HK-2 (cell line): ENCODE data around the gene CLMN.
"Not testable (repeated sequence)": the region's sequence is repeated elsewhere in the genome, so short reads cannot be mapped to it uniquely, and the experiment has no call there.

Experiments used
- DNase-seq: peaks from one replicate; pipeline ENCODE4 v3.0.0-alpha.2; 2018; ENCODE audit not compliant: unreplicated experiment

Gene CLMN

DNA sequence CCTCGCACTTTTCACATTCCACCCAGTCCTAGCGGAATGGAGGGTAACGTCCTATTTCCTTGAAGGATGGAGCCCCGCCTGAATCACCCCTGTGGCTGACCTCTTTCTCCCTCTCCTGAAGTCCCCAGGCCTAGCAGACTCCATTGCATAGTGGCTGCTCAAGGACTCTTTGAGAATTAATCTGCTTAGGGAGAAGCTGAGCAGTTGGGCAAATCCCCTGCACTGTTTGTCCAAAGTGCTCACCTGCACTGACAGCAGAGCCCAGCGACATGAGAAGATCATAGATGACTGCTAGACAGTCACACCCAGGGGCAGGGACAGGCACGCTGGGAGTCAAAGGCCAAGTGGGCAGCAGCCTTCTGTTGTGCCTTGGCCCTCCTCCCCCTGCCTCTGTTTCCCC, 124.7 kb downstream of the CLMN start:
- DNase-seq = no peak

DNA sequence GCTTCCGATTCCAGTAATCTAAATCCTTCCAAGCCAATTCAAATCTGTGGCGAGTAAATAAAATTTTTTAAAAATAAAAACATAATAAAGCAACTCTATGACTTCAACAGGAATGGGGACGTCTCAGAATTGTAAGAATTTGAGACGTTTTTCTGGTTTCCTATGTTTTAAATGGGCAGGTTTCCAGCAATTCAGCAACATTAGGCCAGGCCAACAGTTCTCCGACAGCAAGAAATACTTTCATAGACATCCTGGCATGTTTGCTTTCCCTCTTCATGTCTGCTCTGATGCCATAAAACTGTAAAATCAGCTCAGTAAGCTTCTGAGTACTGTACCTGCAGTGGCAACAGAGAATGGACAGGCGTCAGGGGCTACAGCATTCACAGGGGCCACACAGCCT, 126.6 kb downstream of the CLMN start:
- DNase-seq = no peak

DNA sequence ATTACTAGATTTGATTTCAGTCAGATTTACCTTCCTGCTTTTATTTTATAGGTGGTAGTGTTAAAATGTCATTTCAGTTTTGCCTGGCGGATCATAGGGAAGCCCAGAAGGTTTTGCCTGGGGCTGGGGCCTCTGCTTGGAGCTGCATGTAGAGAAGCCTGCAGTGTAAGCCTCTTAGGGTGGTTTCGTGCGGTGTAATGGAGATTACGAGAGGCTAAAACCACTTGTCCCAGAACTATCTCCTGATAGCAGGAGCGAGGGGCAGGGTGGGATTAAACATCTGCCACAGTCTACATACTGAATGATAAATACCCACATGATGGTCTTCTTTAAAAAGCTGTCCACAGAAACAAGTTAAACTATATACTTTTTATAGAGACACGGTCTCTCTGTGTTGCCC, 127.4 kb downstream of the CLMN start:
- no peak for DNase-seq

DNA sequence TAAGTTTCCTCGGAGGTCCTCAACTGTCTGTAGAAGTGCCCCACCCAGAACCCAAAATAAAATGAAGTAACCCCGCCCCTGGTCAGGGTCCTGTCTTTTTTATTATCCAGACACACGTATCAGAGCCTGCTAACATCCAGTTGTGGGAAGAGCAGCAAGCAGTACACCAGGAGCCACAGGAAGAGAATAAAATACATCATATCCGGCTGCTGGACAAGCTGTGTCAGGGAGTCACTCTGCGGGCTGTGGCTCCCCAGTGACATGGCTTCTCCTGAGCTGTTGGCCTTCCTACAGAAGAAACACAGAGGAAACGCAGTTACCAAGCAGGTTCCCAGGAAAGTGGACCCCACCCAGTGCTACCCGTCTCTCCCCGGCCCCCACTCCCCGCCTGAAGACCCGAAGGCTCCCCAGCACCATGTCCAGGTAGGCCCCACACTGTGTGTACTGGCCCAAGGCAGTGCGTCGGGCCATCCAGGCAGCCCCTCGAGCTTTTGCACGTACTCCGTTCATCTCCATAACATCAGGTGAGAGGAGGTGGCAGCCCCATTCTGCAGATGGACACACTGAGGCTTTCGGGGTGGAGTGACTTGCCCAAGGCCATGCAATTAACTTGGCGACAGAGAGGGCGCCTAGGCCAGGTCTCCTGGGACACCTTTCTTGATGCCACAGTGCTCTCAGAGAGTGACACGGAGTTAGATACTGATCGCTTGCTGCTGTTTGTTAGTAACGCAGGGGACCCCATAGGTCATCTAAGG, 128.1 kb downstream of the CLMN start:
- no peak for DNase-seq

DNA sequence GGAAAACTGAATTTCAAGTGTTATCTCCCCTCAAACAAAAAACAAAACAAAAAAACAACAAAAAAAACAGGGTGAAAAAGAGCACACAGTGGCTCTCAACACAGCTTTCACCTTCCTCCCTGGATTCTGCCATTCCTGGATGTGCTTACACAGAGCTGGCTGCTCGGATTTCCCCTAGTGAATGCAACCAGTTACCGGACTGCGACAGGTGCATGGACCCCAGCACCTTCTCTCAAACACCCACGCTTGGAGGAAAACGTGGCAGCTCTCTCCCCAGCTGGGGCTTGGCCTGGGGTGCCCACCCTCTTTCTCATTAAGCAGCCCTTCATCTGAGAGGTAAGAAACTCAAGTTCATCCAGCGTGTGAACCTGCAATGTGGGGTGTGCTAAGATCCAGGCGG, 128.9 kb downstream of the CLMN start:
- DNase-seq = no peak

DNA sequence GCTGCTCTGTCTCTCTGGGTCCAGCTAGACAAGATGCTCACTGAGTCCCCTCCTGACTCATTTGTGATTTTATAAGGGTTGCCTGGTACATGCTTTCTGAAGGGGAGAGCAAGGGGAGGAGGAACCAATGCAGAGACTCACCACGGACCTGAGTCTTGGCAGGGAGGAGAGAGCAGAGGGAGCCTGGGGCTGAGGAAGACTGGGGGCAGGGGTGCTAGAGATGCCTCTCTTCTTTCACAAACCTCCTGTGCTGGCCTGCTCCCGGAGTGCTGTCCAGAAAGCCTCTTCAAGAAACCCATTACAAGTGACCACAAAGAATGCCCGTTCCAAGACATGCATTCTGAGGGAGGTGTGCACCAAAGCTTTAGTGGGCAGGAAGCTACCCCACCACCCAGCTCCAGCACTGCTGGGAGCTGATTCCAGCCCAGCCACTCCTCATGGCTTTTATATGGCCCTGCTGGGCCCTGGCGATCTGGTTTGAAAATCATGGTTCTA, 129.3 kb downstream of the CLMN start:
- DNase-seq = no peak

DNA sequence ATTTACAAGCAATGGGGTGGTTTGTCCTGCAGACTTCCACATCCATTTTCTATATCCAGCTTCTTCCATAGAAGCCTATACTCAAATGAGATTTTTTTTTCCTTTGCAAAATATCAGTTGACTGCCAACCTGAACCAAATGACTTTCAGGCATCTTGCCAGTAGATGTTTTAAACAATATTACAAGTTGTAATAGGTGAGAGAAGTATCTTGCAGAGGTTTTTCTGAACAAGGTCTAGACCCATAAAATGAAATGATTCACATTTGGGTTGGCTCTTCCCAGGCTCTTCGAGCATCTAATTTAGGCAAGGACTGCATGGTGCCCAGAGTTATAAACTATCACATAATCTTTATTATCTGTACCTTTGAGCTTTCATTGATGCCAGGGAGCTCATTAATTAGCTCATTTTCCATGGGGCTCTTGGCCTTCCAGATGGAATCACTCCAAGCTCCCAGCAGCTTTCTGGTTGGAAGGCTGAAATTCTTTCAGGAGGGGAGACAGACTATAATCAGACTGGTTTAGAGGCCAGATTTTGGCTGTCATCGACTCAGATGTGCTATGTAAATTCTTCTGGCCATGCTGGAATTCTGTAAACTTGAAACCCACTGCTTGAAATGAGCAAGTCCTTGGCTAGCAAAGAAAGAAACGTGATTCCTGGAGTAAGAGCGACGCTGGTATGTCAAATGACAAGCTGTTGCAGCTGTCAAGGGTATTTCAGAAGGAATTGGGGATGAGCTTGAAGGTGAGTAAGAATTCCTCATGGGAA, 130.2 kb downstream of the CLMN start:
- no peak for DNase-seq

DNA sequence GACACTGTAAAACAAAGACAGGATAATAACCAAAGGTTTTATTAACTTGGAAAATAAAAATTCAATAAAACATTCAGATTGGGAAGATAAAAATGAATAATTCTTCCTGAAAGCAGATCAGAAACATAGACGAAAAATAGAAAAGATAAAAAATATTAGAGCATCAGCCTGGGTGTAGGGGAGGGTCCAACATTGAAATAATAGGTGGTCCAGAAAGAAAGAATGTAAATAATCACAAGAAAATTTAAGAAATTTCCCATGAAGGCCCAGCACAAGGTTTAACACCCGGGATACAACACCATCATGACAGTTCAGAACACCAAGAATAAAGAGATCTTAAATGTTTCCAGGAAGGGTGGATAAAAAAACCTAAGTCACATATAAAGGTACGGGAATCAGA, 131.3 kb downstream of the CLMN start:
- no peak for DNase-seq

DNA sequence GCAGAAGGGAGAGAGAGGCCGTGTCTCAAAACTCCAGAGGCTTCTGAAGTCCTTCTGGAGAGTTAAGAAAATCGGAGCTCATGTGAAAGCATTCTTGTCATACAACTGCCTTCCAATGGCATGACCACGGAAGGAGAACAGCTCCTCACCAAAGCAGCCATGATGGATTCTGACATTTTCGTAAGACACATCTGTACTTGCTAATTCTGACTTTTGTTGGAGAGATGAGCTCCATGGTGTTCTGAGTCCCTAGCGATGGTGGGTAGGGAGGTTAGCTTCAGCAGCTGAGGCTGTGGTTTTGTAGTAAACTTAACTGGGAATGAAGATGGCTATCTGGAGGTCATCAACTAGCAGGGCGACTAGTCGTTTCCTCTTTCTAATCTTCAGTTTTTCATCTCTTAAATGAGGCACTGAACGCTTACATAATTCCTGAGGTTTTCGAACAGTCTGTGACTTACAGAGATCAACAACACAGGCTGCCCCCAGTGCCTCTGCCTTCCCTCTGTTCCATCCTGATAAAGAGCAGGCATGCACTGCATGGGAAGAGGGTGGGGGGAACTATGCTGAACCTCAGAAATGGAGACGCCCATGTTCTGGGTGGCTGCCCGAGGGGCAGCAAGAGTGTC, 133.8 kb downstream of the CLMN start:
- DNase-seq = no peak

DNA sequence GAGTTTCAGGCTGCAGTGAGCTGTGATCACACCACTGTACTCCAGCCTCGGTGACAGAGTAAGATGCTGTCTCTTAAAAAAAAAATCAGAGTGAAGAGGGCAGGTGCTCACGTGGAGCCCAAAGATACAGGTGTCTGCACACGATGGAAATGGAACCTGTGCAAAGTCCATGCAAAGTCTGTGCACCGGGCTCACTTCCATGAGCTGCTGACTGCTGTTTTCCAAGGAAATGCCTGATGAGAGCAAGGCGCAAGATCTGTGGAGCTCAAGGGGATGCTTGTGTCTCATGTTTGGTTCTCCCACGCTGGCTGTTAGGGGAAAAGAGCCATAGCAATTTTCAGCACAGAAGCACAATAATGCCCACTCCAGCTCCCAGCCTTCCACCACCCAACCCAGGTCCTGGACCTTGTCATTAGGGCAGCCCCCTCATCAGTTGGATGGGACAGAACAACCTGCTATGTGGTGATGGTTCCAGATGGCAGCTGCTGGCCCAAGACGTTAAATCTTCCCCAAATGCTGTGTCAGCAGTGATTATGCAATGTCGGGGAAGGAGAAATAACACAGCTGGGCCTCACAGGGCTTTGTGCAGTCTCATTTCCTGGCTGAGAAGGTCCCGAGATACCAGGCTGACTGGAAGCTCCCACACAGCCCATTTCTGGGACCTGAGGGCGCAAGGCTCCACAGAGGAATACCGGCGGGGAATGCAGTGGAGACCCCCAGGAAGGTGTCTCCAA, 134.5 kb downstream of the CLMN start:
- DNase-seq = no peak

DNA sequence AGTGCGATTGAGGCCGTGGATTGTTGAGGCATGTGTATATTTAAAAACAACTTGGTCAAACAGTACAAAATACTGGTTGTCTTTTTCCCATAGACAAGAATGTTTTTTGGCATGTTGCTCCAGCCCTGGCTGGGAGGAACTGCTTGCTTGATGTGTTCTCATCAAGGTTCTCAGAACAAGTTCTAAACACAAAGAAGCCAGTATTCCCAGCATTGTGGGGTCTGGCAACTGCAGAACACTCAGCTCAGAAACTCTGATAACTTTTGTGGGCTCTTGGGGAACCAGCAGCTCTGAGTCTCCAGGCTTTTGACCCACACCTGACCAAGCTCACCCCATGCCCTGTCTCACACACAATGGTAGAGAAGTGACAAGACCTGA, 135.3 kb downstream of the CLMN start:
- no peak for DNase-seq

DNA sequence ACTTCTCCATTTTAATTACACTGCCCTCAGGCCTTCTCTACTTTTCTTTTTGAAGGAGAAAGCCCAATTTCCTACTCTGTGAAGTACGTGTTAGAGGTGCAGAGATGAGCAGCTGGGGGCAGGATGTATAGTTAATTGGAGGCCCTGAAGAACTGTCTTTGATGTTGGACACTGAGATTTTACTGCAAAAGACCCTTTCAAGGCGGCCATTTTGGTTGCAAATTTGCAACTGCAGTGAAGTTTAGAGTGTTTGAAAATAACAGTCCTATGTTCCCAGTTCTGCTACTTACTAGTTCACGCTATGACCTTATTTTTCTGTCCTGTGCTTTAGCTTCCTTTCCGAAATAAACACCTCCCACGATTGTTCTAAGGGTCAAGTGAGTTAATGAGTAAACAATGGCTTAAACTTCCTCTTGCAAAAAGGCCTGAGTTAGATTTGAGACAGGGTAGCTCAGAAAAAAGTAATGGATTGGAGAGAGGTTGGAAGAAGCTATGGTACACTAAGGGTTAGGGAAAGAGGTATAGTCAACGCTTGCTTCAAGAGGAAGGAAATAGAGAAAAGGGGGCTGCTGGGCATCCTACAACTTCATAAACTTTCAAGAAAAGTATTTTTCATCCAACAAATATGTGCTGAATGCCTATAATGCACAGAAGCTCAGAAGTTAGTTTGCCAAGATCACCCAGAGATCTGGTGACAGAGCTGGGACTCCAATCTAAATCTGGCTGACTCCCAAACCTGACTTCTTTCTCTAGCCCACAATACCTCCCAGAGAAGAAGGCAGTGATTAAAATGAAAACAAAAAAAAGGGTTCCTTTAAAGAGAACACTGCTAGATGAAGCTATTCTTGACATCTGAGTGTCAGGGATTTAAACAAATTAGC, 135.9 kb downstream of the CLMN start:
- DNase-seq = no peak

DNA sequence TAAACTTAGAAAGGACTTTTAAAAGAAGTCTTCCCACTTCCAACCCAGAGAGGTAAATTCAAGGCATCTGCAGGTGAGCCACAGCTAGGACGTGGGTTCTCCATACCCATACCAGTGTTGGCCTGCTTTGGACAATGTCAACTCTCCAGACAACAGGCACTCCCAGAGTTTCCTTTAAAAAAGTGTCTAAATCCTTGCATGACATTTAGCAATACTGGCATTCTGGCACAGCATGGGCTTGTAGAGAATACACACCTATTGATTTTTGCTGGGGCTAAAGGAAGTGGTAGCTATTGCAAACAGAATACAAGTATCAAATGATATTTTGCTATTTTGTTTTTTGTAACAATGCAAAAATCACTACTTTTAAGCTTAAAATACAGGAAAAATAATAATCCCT, 136.6 kb downstream of the CLMN start:
- no peak for DNase-seq

DNA sequence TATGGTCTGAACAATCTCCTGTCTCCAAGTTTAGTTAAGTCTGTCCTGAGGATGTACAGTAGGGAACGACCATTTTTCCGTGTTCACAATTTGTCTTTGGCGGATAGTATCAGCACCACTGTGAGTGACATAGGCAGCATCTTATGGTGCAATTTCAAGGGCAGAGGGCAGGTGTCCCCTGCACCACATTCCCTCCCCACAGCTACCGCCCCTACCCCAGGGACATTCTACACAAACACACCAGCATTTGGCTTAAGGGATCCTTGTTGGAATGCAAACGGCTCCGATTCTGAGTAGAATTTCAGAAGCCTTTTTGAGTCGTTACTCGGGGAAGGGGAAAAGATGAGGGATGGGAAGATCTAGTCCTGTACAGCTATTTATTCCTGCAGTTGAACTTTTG, 137.3 kb downstream of the CLMN start:
- no peak for DNase-seq

DNA sequence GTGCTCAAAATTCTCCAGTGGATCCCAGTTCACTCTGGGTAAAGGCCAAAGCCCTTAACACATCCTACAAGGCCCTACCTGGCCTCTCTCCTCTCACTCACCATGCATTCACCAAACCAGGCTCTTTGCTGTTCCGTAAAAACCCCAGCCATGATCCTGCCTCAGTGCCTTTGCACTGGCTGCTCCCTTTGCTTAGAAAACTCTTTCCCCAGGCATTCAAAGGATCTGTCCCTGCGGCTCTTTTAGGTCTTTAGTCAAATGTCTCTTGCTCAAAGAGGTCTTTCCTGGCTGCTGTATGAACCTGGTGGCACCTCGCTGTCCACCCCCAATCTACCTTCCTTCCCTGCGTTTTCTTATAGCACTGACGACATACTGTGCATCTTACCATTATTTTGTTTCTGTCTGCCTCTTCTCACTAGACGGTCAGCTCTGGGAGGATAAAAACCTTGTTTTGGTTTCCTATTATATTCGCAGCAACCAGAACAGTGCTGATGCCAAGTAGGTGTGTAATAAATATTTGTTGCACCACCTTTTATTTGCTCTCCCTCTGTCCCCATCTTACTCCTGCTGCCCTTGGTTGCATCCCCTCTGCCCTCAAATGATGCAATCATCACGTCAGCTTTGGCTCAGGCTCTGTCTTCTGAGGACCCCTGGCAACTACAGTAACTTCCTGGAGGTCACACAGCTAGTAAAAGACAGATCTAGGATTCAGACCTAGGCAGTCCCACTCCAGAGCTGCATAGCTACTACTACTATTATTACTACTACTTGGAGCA, 138.6 kb downstream of the CLMN start:
- no peak for DNase-seq

DNA sequence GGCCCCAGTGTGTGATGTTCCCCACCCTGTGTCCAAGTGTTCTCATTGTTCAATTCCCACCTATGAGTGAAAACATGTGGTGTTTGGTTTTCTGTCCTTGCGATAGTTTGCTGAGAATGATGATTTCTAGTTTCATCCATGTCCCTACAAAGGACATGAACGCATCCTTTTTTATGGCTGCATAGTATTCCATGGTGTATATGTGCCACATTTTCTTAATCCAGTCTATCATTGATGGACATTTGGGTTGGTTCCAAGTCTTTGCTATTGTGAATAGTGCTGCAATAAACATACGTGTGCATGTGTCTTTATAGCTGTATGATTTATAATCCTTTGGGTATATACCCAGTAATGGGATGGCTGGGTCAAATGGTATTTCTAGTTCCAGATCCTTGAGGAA, 144.0 kb downstream of the CLMN start:
- not testable (repeated sequence) for DNase-seq

DNA sequence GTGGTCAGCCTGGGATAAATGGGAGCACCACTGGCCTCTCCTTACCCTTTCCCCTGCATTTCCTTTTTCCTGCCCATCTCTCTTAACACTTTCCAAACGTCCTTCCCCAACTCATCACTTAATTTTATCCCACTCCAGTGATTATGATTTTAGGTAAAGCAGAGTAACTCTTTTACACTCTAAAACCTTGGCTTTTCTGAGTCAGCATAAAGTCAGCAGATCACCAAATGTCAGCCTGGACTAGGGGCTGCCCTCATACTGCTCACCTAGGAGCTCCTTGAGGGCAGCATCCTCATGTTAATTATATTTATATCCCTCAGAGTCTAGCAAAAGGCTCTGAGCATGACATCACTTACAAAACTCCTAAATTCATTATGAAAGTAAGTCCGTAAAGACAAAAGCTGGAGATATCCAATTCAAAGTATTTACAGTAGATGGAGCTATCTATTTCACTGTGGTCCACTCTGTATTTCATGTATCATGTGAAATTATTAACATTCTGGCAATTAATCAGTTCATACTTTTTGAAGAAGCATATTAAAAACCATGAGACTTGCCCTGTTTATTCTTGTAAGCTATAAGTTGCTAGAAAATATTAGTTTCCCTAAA, 145.4 kb downstream of the CLMN start:
- DNase-seq = no peak

DNA sequence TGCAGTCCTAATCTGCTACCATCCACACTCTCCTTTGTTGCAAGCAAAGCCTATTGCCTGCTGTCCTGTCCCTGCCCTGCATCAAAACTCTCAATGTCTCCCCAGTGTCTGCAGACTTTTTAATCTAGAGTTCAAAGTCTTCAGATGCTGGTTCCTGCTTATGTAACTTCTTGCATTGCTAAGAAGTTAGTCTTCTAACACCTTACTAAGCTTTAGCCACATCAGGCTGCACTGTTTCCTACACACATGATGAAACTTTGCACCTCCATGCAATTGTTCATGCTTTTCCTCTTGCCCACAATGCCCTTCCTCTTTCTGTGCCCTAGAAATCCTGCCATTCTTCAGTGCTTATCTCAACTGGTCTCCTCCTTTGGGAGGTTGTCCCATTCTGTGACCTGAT, 146.2 kb downstream of the CLMN start:
- DNase-seq = no peak

DNA sequence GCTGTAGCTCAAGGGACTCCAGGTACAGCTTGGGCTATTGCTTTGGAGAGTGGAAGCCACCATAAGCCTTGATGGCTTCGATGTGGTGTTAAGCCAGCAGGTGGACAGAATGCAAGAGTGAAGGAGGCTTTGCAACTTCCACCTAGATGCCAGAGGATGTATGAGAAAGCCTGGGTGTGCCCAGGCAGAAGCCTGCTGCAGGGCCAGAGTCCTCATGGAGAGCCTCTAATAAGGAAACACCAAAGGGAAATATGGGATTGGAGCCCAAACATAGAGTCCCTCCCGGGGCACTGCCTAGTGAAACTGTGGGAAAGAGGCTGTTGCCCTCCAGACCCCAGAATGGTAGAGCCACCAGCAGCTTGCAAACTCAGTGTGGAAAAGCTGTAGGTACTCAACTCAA, 152.5 kb downstream of the CLMN start:
- no peak for DNase-seq

DNA sequence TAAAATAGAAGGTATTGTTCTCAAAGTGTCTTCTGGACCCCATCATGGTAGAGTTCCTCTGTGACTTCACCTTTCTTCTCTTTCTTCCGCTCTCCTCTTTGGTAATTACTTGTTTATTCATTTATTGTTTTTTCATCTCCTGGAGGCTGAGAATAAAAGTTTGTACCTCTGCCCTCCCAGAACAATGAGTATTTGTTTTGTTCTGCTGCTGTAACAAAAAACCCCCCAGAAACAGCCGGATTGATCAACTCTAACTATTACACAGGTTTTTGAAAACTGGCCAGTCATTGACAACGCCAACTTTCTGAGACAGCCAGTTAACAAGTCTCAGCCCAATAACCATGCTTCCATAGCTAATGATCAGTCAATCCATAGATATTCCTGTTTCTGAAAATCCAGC, 154.2 kb downstream of the CLMN start:
- no peak for DNase-seq
